A549 (cell line): ENCODE results near the gene FAM83G. TPM values are rescaled to one million over a fixed set of nuclear protein-coding genes. Genes with fewer than 3 reads are reported as not detected.

Experiments used
- ATAC-seq, 2 experiments: fragments of 200-7000 bp in 1 of 2; fragments of >200 bp in 1 of 2; cut with Nextera tagmentation in 1 of 2; cut with Tn5 transposase in 1 of 2; 3 replicates each; pipeline versions ENCODE4 v1.8.0 to v1.9.1; 2018 to 2020; ENCODE audit warnings: mild to moderate bottlenecking in 1 of 2, moderate library complexity in 1 of 2
- CTCF ChIA-PET: fragments of 300-600 bp; sonication (Branson Sonifier 250); formaldehyde crosslinking; extraction: SDS; loops from one replicate; lab custom pipeline; 2021; ENCODE audit warnings: antibody characterized with exemption, inconsistent platforms; lab: Yijun Ruan, JAX
- POLR2A ChIA-PET: fragments of 350-600 bp; formaldehyde crosslinking; extraction: SDS; loops from one replicate; lab custom pipeline; 2021; ENCODE audit warnings: antibody characterized with exemption, inconsistent platforms; lab: Yijun Ruan, JAX
- DNase-seq, 2 experiments: peaks; one replicate each; pipeline versions ENCODE4 v3.0.0 to v3.0.0-alpha.2; 2011 to 2016; ENCODE audit warnings: low read depth in 1 of 2, low spot score in 1 of 2
- FAIRE-seq: peaks from 2 replicates; lab custom pipeline; 2011; peaks lifted over from hg19 to GRCh38; lab: Jason Lieb, UNC
- H3K27ac ChIP-seq, 2 experiments: fragments of >200 bp; sonication (Bioruptor Twin); formaldehyde crosslinking; 3 replicates each; pipeline ENCODE4 v1.5.1; 2016 to 2017
- H3K4me1 ChIP-seq: fragments of >200 bp; sonication (Bioruptor Twin); formaldehyde crosslinking; 3 replicates; pipeline ENCODE4 v1.6.1; 2016
- H3K4me2 ChIP-seq: fragments of >200 bp; sonication (Bioruptor Twin); formaldehyde crosslinking; 3 replicates; pipeline ENCODE4 v1.6.1; 2016
- H3K4me3 ChIP-seq: fragments of >200 bp; sonication (Bioruptor Twin); formaldehyde crosslinking; 3 replicates; pipeline ENCODE4 v1.5.1; 2016
- H3K9me3 ChIP-seq: fragments of >200 bp; sonication (Bioruptor Twin); formaldehyde crosslinking; 3 replicates; pipeline ENCODE4 v1.6.1; 2016
- ATOH8 ChIP-seq: fragments of 250-450 bp; sonication (Bioruptor Pico); IDR thresholded peaks from 2 replicates; pipeline ENCODE4 v1.5.0; 2020; ENCODE audit warnings: low read depth, mild to moderate bottlenecking, moderate library complexity
- BCL3 ChIP-seq: fragments of >200 bp; sonication (Bioruptor Twin); formaldehyde crosslinking; IDR thresholded peaks from 3 replicates; pipeline ENCODE4 v1.6.1; 2016
- BHLHE40 ChIP-seq: IDR thresholded peaks from 2 replicates; pipeline ENCODE4 v1.6.1; 2012; ENCODE audit warnings: low read depth, low read length, inconsistent platforms
- CBX2 ChIP-seq: fragments of 200-600 bp; sonication (generic); IDR thresholded peaks from 2 replicates; pipeline ENCODE4 v1.6.1; 2016; ENCODE audit warnings: low read depth, mild to moderate bottlenecking, borderline replicate concordance
- CHD2 ChIP-seq: fragments of 150-350 bp; IDR thresholded peaks from 2 replicates; pipeline ENCODE4 v1.6.1; 2014; ENCODE audit warnings: low read length; ENCODE audit not compliant: partially characterized antibody
- CHD4 ChIP-seq: fragments of 200-600 bp; sonication (generic); IDR thresholded peaks from 2 replicates; pipeline ENCODE4 v1.6.1; 2016; ENCODE audit warnings: antibody characterized with exemption, mild to moderate bottlenecking, borderline replicate concordance
- ESRRA ChIP-seq: fragments of 150-350 bp; IDR thresholded peaks from 2 replicates; pipeline ENCODE4 v1.6.1; 2014; ENCODE audit warnings: mild to moderate bottlenecking, low read length, borderline replicate concordance
- HDAC2 ChIP-seq: fragments of 200-600 bp; sonication (generic); IDR thresholded peaks from 2 replicates; pipeline ENCODE4 v1.6.1; 2016
- HOXB5 ChIP-seq: fragments of 250-450 bp; sonication (Bioruptor Pico); IDR thresholded peaks from 2 replicates; pipeline ENCODE4 v1.5.0; 2020; ENCODE audit warnings: mild to moderate bottlenecking, moderate library complexity
- JUN ChIP-seq, 2 experiments: fragments of >200 bp; sonication (Bioruptor Twin); formaldehyde crosslinking; IDR thresholded peaks; 2 replicates in 1 of 2; 3 replicates in 1 of 2; pipeline ENCODE4 v1.6.1; 2016 to 2017
- MYC ChIP-seq: IDR thresholded peaks from 2 replicates; pipeline ENCODE4 v1.6.1; 2012; ENCODE audit warnings: mild to moderate bottlenecking, inconsistent platforms, low read length, improper control_type of control experiment, borderline replicate concordance
- POLR2A ChIP-seq: IDR thresholded peaks from 2 replicates; pipeline ENCODE4 v1.6.1; 2012; ENCODE audit warnings: mild to moderate bottlenecking, low read length
- RCOR1 ChIP-seq: fragments of 150-350 bp; IDR thresholded peaks from 2 replicates; pipeline ENCODE4 v1.6.1; 2014; ENCODE audit warnings: antibody characterized with exemption, low read length, low read depth
- REST ChIP-seq: fragments of 200-600 bp; sonication (generic); IDR thresholded peaks from 2 replicates; pipeline ENCODE4 v1.6.1; 2016; ENCODE audit warnings: antibody characterized with exemption, mild to moderate bottlenecking, moderate library complexity
- SREBF2 ChIP-seq: fragments of 450-650 bp; IDR thresholded peaks from 2 replicates; pipeline ENCODE4 v1.6.1; 2014; ENCODE audit warnings: mild to moderate bottlenecking, moderate library complexity
- TFCP2L1 ChIP-seq: fragments of 250-450 bp; sonication (Bioruptor Pico); IDR thresholded peaks from 2 replicates; pipeline ENCODE4 v1.5.0; 2021; ENCODE audit warnings: mild to moderate bottlenecking
- USF2 ChIP-seq: fragments of 450-650 bp; IDR thresholded peaks from 2 replicates; pipeline ENCODE4 v1.6.1; 2014; ENCODE audit warnings: antibody characterized with exemption
- ZFP36 ChIP-seq: fragments of 450-650 bp; IDR thresholded peaks from 2 replicates; pipeline ENCODE4 v1.6.1; 2014; ENCODE audit warnings: borderline replicate concordance; ENCODE audit not compliant: partially characterized antibody
- ZNF302 ChIP-seq: fragments of 250-450 bp; sonication (Bioruptor Pico); IDR thresholded peaks from 2 replicates; pipeline ENCODE4 v1.9.0; 2021; ENCODE audit warnings: inconsistent platforms, mild to moderate bottlenecking, moderate library complexity
- ZSCAN20 ChIP-seq: fragments of 250-450 bp; sonication (Bioruptor Pico); IDR thresholded peaks from 2 replicates; pipeline ENCODE4 v1.8.0; 2022; ENCODE audit warnings: mild to moderate bottlenecking, moderate library complexity
- WGBS: methylation state at CpG from one replicate; pipeline ENCODE4 v1.1.6; 2017; ENCODE audit errors: missing lambda C conversion rate; 5-methylcytosine and 5-hydroxymethylcytosine counted together
- polyA plus RNA-seq, 4 experiments: library from polyadenylated mRNA; depleted of rRNA in 3 of 4; stranded (reverse); fragments of >200 nt; fragmentation: RNase III in 1 of 4; extraction: RNeasy Plus Mini Kit Qiagen cat#74134 plus additional on column Dnase treatment in 1 of 4; gene quantifications; 2 replicates in 3 of 4; 3 replicates in 1 of 4; pipeline ENCODE4 v1.2.3, GENCODE V29; 2011 to 2017

FAM83G gene
- polyA plus RNA-seq, 2 of the 4 experiments (the other 2 are of a cell fraction): 11.0 to 22.0 TPM

- ATAC-seq (no peak), FAIRE-seq (no peak), DNase-seq (no peak)
- Histone ChIP-seq H3K9me3 (no peaks in the 10 kb centered on the region), H3K4me2 (no peak overlapping the region), H3K4me1 (peaks cover 6% of the 10 kb centered on the region; the same call in 2 of the 3 replicates), H3K27ac (no peak overlapping the region), H3K4me3 (no peak overlapping the region)
- ChIA-PET CTCF (interaction anchor here (13.6 kb wide), 1 partner anchor 56 kb away, joined by 110 read pairs; no protein-coding TSS in a partner anchor), POLR2A (no interaction called here)
- WGBS: 80% methylated on average over 15 of the region's 16 CpGs
- TF ChIP-seq CHD4: no peak
- no peak for TF ChIP-seq REST
- no peak for TF ChIP-seq ATOH8 (CRISPR knock-in tag)
- no peak for TF ChIP-seq JUN (IDR thresholded peaks at IDR 0.05)
- peak; percentile 74 for TF ChIP-seq ZFP36
- TF ChIP-seq RCOR1: no peak
Observed at GRCh38 chr17:19017804-19018599, 13.4 kb upstream of the FAM83G start.

GRCh38 chr17:19017401-19017800 is 12.8 kb upstream of the FAM83G start:
- Histone ChIP-seq H3K9me3 (no peaks in the 10 kb centered on the region), H3K4me3 (no peak overlapping the region), H3K27ac (0 out of 6 replicates have a peak overlapping the region, but pooled peaks of 1 of the 2 experiments have one; percentile 17), H3K4me2 (no peak overlapping the region), H3K4me1 (peaks cover 6% of the 10 kb centered on the region; the same call in 2 of the 3 replicates)
- ATAC-seq (peak in 1 of 2 experiments; percentile 13; a peak in 3 of 6 replicates), DNase-seq (no peak), FAIRE-seq (no peak)
- CTCF ChIA-PET: interaction anchor here (13.6 kb wide), 1 partner anchor 56 kb away, joined by 110 read pairs; no protein-coding TSS in a partner anchor
- 91% methylated on average over 9 of the region's 12 CpGs for WGBS
- TF ChIP-seq USF2 (no peak), SREBF2 (no peak), CHD2 (no peak), TFCP2L1 (CRISPR knock-in tag) (no peak), BCL3 (no peak), ZNF302 (CRISPR knock-in tag) (no peak)
- POLR2A ChIA-PET: no interaction called here

- POLR2A ChIA-PET: no interaction called here
- TF ChIP-seq HDAC2: no peak
- TF ChIP-seq ZSCAN20 (CRISPR knock-in tag): no peak
- TF ChIP-seq POLR2A: no peak
- no peak for TF ChIP-seq CBX2
- no peak for TF ChIP-seq BHLHE40
- no peak for TF ChIP-seq MYC
- TF ChIP-seq REST: no peak
- no peak for TF ChIP-seq HOXB5
- no peak for TF ChIP-seq SREBF2
- TF ChIP-seq ESRRA: no peak
- TF ChIP-seq, all 56 proteins: peak for 0
- CTCF ChIA-PET: interaction anchor here (1.1 to 13.6 kb wide), 2 partner anchors 8 to 55 kb away, joined by 3 to 110 read pairs; no protein-coding TSS in a partner anchor
- 73% methylated on average over 7 of the region's 7 CpGs for WGBS
- ATAC-seq (no peak), DNase-seq (no peak), FAIRE-seq (no peak)
- no peak overlapping the region for H3K4me2 ChIP-seq
- no peaks in the 10 kb centered on the region for H3K9me3 ChIP-seq
- H3K27ac ChIP-seq: 0 out of 6 replicates have a peak overlapping the region, but pooled peaks of 1 of the 2 experiments have one; percentile 17
- peaks cover 10% of the 10 kb centered on the region for H3K4me1 ChIP-seq
- no peak overlapping the region for H3K4me3 ChIP-seq
Observed at GRCh38 chr17:19016881-19017280, 12.3 kb upstream of the FAM83G start.
